MM.1S (cell line): ENCODE results near the gene PPP1R18.

ENCODE experiments used
- EZH2 ChIP-seq: fragments of 300-600 bp; sonication (generic); optimal IDR thresholded peaks from 2 replicates; pipeline ENCODE3; 2017; ENCODE audit warnings: low read depth, mild to moderate bottlenecking, antibody characterized with exemption, low read length, mixed read lengths
- EZH2phosphoT487 ChIP-seq: fragments of 300-600 bp; sonication (generic); IDR thresholded peaks from 2 replicates; pipeline ENCODE4 v1.6.1; 2018; ENCODE audit warnings: antibody characterized with exemption, low read length
- TF ChIP-seq, protein P1 (sequence below): fragments of 300-600 bp; sonication (generic); IDR thresholded peaks from 2 replicates; pipeline ENCODE4 v1.5.1; 2016; ENCODE audit warnings: antibody characterized with exemption, low read length, mixed read lengths

DNA sequence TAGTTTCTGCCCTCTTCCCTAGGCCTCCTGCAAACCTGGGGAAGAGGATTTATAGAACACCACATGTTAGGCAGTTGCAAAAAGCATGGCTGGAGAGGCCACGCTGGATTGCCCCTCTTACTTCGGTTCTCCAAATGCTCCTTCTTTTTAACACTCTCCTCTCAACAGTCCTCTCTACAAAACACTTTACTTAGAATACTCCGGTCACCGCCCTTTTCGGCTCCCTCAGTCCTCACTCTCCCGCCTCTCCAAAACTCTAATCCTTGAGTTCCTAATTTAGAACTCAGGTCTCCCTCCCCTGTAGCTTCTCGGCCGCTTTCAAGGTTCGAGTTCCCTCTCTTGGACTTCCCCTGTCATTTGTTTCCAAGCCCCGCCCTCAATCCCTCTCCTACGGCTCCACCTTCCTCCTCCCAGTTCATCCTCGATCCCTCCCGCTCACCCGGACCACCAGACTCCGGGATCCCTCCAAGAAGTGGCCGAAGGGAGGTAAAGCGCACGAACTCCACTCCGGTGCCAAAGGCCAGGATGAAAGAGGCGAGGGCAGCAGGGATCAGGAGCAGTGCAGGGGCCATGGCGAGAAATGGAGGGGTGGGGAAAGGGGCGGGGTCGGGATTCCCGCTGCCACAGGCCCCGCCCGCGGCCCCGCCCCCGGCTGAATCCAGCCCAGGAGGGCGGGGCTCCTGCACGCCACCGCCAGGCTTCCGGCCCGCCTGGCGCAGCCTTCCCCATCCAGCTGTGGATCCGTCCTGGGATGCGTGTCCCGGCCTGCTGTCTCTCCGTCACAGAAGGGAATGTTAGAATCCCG, 4.2 kb upstream of the PPP1R18 start, which contains the start of gene NRM:
- TF ChIP-seq, protein P1, sequence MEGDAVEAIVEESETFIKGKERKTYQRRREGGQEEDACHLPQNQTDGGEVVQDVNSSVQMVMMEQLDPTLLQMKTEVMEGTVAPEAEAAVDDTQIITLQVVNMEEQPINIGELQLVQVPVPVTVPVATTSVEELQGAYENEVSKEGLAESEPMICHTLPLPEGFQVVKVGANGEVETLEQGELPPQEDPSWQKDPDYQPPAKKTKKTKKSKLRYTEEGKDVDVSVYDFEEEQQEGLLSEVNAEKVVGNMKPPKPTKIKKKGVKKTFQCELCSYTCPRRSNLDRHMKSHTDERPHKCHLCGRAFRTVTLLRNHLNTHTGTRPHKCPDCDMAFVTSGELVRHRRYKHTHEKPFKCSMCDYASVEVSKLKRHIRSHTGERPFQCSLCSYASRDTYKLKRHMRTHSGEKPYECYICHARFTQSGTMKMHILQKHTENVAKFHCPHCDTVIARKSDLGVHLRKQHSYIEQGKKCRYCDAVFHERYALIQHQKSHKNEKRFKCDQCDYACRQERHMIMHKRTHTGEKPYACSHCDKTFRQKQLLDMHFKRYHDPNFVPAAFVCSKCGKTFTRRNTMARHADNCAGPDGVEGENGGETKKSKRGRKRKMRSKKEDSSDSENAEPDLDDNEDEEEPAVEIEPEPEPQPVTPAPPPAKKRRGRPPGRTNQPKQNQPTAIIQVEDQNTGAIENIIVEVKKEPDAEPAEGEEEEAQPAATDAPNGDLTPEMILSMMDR, result no peak
- TF ChIP-seq EZH2 (no peak), EZH2phosphoT487 (no peak)
